ENCODE data around the gene IMMP2L.
"Not testable (repeated sequence)": the region's sequence is repeated elsewhere in the genome, so short reads cannot be mapped to it uniquely, and the experiment has no call there.

Gene IMMP2L

DNA sequence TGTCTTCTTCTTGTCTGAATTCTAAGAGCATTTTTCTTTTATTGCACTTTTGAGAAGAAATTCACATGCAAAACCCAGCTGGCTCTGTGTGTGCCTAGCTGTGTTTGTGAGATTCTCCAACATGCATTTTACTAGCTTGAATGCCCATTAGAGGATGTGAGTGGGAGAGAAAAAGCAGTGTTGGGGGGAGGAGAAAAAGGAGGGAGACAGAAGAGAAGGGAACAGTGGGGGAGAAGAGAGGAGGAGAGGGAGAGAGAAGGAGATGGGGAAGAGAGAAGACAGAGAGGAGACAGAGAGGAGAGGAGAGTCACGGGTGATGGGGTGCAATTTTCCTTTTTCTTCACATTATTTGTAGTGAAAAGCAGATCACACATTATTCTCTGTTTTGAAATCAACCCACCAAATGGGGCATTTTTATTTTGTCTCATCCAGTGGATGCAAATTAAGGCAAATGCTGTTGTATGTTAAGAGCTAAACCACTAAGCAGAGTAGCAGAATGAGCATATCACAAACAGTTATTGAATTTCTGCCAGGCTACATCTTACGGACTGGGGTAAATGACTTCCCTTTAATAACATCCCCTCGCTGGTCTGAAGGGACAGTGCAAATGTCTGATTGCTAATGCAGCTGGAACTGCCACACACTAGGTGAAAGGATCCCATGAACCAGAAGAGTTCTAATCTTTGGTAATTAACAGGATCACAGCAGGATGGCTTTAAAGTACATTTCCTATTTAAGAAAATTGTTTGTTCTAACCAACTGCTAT lies 470.5 kb downstream of the IMMP2L start:
- no peak for DNase-seq

DNA sequence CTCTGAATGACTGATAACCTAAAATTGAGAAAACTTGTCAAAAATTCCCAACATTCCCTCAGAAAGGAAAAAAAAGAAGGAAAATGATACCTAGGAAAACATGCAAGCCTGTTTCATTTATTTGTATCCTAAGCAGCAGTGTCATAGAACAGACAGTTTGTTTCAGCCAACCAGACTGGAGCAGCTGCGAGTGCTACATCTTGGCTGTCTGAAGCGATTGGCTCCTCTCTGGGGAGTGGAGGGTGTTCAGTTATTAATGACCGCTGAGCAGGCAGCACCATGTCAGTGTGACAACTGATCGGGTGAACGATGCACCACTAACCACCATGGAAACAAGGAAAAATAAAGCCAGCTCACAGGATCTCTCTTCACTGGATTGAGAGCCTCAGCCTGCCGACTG lies 471.4 kb downstream of the IMMP2L start, which contains the start of gene LRRN3:
TSS of gene LRRN3 (plus strand) at position 282 of the 400 bp plus-strand sequence. CDS start 31,646 bp downstream, outside the sequence.
- peak; percentile 54 for DNase-seq

DNA sequence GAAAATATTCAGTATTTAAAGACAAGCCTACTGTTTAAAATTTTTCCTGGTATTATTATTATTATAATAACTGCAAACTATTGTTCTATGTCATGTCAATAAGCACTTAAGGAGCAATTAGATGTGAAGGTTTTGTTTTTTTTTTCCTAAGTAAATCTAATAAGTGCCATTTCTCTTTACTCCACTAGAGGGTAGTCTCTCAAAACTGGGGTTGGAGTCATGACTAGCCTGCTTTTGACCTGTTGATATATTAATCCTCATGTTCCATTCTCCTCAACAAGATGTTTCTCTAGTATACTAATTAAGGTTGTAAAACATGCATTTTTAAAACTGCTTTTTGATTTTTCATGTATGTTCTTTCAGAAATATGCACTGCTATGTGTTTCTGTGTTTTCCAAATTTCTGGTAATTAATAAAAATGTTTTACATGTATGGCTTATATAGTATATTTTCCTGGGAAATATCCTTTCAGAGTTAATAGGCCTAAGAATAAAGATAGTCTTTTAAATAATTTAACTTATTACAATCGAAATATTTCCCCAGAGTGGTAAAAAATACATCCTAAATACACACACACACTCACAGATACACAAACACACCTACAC lies 472.4 kb downstream of the IMMP2L start:
- no peak for DNase-seq

DNA sequence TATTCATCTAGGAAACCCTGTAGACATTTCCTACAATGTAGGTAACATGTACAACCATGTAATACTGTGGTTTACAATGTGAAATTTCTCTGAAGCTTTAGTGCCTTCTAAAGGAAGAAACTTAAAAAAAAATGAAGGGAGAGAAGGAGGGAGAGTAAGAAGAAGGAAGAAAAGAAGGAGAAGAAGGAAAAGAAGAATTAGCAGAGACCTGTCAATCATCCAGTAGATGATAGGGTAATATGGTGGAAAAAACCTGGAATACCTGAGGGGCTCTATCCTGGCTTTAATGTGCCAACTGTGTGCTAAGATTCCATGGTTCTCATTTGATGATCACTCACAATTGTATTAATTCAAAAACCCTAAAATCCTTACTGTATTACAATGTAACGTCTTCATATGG lies 474.0 kb downstream of the IMMP2L start:
- no peak for DNase-seq

DNA sequence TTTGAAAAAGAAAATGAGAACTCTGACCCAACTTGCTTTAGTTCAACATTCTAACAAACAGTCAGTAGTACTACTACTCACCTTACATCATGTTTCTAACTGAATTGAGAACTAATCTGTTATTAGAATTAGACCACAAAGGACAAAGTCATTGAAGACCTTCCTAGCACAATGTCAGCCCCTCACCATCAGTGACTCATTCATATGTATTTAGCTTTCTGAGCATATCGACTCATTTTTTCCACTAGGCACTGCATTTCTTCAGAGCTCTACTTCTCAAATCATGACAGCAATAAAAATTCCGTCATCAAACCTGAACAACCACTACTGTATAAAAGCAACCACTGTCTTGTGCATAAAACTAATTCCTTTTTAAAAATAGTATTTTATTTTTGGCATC lies 475.8 kb downstream of the IMMP2L start:
- no peak for DNase-seq

DNA sequence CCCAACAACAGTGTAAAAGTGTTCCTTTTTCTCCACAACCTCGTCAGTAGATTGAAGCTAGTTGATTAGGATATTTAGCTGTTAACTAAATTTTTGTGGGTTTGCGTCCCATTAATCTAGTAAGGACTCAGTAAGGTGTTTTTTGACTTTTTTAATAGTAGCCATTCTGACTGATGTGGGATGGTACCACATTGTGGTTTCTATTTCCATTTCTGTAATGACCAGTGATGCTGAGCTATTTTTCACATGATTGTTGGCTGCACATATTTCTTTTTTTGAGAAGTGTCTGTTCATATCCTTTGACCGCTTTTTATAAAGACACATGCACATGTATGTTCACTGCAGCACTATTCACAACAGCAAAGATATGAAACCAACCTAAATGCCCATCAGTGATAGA lies 476.9 kb downstream of the IMMP2L start:
- DNase-seq = no peak

DNA sequence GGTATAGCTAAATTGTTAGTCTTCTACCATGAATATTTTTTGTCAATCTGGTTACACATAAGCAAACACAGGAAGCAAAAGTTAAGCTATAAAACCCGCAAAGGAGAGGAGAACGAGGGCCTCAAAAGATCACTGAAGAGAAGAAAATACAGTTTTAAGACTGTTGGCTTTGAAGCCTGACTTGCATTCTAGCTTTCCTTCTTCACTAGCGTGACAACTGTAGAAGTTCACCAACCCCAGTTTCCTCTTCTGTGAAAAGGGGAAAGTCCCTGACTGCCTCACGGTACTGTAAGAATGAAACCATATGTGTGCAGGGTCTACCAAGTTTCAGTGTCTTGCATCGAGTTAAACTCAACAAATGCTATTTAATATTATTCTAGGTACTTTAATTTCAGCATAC lies 478.9 kb downstream of the IMMP2L start:
- DNase-seq = peak; percentile 42

DNA sequence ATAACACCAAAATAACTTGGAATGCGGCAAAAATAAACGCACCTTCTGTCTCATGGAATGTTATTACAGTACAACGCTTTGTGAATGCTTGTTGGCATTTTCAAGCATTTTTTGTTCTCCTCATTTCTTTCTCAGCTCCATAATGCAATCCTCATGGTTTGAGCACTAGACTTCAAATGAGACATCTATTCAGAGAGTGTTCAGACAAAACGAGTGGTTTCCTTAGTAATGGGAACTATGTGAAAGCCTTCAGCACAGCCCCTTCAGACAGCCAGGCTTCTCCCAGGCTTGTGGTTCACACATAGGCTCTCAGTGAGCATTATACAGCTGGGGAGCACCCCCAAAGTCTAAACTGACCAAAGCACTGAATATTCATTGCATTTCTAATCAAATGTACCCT lies 479.9 kb downstream of the IMMP2L start:
- DNase-seq = no peak

DNA sequence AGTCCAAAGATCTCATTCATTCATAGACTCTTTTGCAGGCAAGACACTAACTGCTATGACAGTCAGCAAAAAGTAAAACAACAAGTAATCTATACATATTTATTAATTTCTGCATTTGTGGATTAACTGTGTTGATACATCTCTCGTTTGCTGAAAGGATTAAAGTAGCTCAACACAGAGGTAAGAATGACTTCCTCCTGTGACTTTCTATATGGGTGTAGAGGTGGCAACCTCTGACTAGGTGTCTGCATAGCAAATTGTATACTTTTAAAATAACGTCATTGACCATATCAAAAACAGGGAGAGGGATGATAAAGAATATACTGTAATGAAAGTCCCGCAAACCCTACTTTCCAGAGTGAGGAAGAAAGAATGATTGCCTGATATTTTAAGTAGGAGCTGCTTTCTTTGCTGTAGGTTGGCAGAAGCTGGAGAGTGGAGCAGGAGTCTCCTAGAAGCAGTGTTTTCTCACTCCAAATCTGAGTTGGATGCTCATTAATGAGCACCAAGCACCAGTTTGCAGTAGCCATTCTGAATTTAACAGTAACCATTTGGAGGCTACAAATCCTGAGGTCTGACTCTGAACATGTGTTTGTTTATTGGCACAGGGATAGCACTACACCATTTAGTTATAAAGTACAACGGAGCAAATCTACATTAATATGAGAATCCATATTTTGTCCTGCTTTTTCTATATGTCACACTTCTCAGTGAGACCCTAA lies 480.6 kb downstream of the IMMP2L start:
- DNase-seq = no peak

DNA sequence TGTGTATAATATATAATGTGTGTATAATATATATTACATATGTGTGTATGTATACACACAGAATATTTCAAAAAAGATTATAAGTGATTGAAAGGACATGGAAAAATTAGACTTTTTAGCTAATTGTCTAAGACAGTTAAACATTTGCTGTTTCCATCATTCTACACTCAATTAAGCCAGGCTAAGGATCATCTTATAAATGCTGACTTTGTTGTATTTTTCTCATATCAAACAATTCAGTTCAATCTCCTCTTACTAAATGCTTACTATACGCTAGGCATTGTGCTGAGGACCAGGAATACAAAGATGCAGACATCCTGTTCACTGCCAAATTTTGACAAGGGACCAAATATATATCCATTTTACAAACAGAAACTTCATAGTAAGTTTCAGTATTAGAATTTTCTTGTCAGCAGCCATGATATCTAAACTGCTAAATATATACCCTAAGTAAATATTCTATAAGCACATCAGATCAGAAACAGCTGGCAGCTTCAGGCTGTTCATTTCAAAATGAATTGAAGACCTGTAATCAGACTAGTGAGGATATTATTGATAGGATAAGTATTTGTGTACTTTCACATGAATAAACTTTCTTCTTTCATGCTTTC lies 481.7 kb downstream of the IMMP2L start:
- no peak for DNase-seq

DNA sequence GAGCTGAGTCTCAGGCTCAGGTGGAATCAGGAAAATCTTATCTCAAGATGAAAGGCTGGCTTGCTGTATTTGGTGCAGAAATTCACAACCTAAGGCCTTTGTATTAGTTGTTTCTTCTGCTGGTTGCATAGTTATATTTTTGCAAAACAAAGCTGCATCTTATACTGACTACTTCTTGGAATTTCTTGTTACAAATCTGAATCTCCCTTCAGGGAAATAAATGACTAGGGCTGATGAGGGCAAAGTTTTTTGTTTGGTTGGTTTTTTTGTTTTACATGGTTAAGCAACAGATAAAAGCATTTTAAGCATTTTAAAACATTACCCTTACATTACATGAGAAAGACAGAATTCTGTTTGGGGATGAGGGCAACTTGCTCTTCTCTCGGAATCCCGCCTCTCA lies 485.3 kb downstream of the IMMP2L start:
- no peak for DNase-seq

DNA sequence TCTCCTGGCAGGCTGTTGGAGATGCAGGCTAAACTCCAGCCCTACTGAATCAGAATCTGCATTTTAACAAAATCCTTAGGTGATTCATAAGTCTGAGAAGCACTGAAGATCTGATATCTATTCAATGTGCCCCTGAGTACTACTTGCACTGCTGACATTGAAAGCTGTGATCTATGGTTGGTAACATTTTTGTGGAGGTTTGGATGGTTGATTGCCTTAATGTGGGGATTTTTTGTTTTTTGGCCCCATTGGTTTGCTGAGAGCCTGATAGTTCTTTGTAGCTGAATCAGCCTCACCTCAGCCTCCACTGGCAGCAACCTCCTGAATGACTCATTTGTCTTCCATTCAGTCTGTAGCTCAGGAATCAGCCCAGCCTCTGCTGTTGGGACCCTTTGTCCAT lies 486.1 kb downstream of the IMMP2L start:
- no peak for DNase-seq

DNA sequence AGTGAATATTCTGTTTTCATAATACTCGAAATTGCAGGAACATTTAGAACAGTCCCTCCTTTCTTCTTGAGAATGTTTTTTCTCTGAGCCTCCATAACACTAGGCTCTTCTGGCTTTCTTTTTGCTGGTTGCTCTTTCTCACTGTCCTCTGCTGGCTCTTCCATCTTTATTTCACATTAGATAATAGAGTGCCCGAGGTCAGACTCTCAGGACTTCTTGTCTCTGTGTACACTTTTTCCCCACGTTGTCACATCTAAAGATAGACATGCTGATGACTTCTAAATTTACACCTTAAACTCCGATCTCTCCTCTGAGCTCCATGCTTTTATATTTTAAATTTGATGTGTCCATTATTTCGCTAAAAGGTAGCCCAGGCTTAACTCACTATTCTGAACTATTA lies 486.8 kb downstream of the IMMP2L start:
- no peak for DNase-seq

DNA sequence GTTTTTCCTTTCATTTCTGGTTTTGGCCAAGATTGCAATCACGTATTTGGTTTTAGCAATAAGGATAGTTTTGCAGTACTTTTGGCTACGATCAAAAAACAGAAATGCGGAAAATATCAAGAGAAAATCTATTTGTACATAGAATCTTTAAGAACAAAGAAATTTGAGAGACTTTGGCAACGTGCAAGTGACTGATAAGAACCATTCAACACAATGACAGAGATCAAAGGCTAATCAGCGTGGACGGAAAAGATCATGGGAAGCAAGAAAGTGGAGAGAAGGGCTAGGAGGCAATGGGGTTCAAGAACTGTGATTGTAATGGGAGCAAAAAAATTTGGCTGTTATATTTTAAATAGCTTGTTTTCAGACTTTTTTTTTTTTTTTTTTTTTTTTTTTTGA lies 487.5 kb downstream of the IMMP2L start:
- no peak for DNase-seq

DNA sequence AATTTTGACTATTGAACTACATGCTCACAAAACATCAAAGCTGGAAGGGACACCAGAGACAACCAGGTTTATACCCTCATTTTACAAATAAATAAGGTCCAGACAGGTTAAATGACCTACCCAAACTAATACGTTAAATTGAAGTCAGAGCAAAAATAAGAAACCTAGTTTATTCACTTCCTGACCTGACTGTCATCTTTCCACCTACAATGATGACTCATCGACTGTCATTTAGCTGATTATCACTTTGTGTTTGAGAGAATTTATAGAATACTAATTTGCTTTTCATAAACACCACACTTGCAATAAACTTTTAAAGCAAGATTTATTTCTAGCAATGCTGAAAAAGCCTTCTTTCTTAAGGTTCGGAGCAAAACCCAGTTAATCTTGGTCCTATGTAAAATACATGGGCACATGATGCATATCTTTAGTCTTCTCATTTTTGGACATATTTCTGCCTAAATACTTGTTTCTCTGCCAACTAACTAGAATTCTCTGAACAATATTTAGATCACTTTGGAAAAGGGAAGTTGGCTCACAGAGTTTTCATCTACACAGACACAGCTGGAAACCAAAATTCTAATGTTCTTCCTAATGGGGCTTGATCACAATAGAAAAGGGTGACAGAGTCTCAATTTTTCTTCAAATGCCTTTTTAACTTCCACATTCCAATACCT lies 488.1 kb downstream of the IMMP2L start:
- no peak for DNase-seq

DNA sequence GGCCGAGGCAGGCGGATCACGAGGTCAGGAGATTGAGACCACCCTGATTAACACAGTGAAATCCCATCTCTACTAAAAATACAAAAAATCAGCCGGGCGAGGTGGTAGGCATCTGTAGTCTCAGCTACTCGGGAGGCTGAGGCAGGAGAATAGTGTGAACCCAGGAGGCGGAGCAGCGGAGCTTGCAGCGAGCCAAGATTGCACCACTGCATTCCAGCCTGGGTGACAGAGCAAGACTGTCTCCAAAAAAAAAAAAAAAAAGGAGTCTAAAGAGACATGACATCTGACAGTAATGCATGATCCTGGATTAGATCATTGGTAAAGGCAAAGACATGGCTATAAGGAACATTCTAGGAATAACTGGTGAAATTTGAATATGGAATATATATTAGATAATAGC lies 489.6 kb downstream of the IMMP2L start:
- DNase-seq = not testable (repeated sequence)

DNA sequence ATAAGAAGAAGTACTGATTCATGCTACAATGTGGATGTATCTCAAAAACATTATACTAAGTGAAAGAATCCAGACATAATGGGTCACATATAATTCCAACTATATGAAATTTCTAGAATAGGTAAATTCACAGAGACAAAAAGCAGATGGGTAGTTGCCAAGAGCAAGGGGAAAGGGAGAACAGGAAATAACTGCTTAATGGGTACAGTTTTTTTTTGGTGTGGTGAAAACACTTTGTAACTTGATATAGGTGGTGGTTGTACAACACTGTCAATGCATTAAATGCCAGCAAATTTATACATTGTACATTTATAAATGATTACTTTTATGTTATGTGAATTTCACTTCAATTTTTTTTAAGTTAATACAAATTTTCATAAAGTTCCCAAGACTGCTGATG lies 490.7 kb downstream of the IMMP2L start:
- no peak for DNase-seq

DNA sequence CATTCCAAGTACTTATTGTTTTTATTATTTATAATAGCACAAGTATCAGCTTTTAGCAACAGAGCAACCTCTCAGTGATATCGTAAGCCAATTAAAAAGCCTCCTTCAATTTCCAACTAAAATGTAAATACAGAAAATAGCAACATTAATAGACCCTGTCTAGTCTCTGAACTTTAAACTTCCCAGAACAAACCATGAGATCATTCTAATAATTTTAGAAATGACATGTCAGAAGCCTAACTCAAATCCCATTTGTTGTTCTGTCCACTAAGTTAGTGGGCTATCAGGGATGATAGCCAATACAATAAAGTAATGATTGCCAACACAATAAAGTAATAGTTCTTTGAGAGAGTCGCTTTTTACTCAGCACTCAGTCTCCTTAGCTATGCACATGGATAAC lies 493.7 kb downstream of the IMMP2L start:
- no peak for DNase-seq

DNA sequence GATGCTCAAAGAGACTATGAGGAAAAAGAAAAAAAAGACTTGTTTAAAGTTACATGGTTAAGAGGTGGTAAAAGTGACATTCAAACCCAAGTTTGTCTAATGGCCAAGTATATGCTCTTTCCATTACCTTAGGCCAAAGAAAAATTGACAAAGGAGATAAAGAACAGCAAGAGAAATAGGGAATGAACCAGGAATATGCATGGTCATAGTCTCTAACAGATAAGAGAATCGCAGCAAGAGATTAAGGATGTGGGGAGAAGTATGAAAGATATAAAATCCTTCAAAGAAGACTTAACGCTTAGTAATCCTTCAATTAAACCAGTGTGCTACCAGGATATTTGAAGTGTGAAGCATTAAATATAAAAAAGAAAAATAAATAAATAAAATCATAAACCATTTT lies 494.6 kb downstream of the IMMP2L start:
- DNase-seq = no peak

DNA sequence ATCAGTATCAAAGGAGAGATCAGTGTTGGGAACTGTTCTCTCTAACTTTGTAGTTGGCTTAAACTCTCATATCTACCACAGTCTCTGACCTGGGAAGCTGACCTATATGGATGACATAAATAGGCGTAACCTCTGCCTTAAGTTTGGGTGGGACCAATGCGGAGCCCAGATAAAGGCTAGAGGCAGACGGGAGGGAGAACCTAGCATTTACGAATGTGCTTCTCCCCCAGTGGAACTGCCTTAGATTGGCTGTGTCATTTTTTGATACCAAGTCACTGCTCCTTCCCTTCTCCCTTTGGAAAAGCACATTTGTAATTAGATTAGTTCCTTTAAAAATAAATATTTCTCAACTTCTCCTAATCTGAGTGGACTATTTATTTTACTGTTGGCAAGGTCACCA lies 495.0 kb downstream of the IMMP2L start:
- no peak for DNase-seq

DNA sequence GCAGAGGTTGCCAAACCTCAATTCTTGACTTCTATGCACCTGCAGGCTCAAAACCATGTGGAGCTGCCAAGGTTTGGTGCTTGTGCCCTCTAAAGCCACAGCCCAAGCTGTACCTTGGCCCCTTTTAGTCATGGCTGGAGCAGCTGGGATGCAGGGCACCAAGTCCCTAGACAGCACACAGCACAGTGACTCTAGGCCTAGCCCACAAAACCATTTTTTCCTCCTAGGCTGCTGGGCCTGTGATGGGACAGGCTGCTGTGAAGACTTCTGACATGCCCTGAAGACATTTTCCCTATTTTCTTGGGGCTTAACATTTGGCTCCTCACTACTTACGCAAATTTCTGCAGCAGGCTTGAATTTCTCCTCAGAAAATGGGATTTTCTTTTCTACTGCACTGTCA lies 499.1 kb downstream of the IMMP2L start:
- no peak for DNase-seq

DNA sequence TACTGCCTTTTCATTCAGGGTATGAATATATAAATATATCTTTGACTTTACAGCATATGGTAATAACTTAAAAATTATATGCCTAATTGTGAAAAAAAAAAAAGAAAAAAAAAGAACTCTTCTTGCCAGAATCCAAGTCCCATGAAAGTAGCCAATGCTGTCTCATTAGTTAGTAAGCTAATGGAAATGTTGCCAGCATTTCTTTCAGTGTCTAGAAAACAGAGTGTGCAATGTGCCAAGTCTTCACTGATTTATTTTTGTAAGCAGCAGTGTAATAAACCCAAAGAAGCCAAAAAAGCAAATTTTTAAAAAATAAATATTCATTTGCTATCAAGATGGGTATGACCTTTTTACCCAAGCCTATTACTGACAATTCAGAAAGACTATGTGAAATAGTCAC lies 502.5 kb downstream of the IMMP2L start:
- no peak for DNase-seq

DNA sequence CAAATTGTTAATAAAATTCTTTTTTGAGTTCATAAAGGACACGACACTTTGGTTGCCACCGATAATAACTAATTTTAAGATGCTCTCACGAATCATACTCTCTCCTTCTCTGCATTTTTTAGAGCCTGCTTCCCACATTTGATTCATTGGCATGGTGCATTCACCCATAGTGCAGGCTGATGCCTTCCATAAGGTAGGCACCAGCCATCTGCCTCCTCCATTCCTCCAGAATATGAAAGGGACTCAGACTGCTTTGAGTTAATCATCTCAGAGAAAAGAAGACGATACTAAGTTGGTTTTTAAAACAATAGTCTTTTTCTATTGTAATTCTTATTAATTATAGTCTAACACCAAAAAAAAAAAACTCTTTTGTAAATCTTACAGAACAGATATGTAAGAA lies 505.2 kb downstream of the IMMP2L start:
- DNase-seq = no peak
